SKM-1 (cell line): ENCODE results near the gene ADAMTS15.
"Not testable (repeated sequence)": the region's sequence is repeated elsewhere in the genome, so short reads cannot be mapped to it uniquely, and the experiment has no call there.

Experiments used
- DNase-seq: peaks from one replicate; lab custom pipeline; 2025; ENCODE audit not compliant: unreplicated experiment; lab: John Stamatoyannopoulos, UW

Gene ADAMTS15

GRCh38 chr11:130434521-130435223 lies 13.8 kb upstream of the ADAMTS15 start:
- DNase-seq, result peak; percentile 69

DNA sequence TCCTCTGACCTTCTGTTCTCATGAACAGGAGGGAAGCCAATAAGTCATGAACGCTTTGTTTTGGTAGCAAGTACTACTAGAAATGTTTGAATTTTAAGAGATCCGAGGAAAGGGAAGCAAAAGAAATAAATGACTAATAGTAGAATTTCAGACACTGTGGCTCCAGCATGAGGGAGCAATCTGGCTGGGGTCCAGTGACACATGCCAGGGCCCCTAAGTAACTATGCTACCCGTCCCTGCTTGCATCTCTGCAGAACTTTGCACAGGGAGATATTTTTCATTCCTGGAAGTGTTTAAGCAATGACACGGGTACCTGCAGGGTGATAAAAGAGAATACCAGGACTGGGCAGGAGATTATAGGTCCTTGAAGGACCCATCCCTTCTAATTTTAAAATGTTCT lies 12.8 kb upstream of the ADAMTS15 start:
- no peak for DNase-seq

GRCh38 chr11:130436171-130436570 lies 12.3 kb upstream of the ADAMTS15 start:
- DNase-seq, result no peak

GRCh38 chr11:130437848-130438247 lies 10.6 kb upstream of the ADAMTS15 start:
- DNase-seq, result no peak

GRCh38 chr11:130438401-130439159 lies 9.9 kb upstream of the ADAMTS15 start:
- not testable (repeated sequence) for DNase-seq

DNA sequence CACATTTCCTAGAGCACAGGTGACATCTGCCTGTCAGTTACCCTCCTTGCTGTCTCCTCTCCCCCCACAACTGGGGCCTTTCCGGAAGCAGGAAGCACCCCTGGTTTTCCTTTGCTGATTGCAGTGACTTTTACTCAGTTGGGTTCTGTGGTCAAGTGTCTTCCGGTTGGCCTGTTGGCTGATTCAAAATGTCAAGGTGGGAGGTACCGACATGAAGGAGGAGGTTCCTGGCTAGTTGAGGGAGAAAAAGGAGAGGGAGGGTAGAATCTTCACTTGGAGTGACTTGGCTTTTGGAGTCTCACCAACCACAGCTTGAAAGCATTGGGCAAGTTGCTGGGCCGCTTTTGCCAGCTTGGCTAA lies 9.3 kb upstream of the ADAMTS15 start:
- DNase-seq, result no peak

DNA sequence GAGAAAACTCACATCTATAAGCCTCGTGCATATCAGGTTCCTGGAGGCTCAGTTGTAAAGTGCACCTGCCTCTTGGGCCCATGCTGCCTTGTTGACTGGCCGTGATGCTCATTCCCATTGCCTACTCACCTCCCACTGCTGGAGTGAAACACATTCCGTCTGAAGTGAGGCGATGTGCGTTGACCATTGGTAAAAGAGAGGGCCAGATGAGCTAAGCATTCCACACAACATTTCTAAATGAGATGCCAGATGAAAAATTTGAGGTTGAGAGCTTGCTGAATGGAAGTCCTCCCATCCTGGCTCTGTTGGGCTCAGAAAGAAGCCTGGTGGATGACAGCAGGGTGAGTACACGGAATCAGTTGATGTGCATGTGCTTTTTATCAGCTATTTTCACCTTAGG lies 8.6 kb upstream of the ADAMTS15 start:
- DNase-seq, result no peak

DNA sequence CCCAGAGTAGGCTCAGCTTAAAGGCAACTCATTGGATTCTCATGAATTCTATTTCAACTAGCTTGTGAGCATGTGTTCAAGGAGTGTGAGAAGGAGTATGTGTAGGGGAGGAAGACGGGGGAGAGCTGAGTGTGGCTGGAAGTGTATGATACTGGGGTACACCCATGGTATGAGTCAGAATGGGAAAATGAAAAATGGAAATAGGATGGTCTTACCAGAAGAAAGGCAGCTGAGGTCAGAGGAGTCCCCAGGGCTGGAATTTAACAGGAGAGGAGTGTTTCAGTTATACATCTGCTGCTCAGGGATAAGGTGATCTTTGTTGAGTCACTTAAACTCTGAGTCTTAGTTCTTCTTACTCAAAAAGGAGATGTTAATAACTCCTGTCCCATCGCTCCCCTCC lies 6.7 kb upstream of the ADAMTS15 start:
- DNase-seq, result no peak

DNA sequence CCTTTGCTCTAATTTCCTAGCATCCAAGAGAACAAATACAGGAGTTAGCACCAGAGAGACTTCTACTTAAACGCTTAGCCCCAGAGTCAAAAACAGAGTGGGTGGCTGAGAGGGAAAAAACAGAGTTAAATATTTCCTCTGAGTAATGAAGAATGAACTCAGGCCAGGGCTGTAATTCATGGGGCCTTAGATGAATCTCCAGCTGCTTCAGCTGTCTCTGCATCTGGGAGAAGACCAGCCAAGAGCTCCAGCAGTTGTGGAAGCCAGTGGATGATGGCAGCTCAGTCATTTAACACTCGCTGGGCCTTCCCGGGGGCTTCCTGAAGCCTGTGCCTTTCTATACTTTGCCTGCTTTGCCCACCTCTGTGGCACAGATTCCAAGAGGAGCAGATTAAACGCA lies 5.7 kb upstream of the ADAMTS15 start:
- DNase-seq, result no peak

DNA sequence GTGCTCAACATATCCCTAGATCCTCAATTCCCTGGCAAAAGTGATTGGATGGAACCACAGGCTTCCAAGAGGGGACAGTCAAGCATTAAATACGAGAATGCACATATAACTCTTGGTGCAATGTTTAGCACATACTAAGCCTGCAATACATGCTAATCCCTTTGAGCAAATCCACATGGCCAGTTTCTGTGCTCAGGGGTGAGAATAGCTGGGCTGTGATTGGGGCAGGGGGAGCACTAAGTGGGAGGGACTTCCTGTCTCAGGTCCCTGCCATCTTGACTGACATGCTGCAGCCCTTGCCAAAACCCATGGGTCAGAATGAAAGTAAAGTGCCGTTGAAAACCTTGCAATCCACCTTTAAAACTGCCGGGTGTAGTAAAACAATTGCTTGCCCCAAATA lies 2.7 kb upstream of the ADAMTS15 start:
- no peak for DNase-seq

DNA sequence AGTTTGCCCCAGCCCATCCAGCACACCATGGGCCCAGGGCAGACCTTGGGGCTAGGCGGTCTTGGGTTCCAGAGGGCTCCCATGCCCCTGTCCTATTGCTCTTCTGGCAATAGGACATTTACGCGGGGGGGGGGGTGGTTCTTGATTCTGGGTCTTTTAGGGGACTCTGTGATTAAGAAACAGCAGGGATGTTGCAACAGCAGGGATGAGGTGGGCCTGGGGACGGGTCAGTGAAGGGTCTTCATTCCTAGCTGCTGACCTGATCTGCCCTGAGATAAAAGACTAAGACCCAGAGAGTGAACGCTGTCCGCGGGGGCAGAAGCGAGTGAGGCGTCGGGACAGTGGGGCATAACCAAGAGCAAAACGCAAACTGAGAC lies 418 bp upstream of the ADAMTS15 start:
- DNase-seq, result no peak

DNA sequence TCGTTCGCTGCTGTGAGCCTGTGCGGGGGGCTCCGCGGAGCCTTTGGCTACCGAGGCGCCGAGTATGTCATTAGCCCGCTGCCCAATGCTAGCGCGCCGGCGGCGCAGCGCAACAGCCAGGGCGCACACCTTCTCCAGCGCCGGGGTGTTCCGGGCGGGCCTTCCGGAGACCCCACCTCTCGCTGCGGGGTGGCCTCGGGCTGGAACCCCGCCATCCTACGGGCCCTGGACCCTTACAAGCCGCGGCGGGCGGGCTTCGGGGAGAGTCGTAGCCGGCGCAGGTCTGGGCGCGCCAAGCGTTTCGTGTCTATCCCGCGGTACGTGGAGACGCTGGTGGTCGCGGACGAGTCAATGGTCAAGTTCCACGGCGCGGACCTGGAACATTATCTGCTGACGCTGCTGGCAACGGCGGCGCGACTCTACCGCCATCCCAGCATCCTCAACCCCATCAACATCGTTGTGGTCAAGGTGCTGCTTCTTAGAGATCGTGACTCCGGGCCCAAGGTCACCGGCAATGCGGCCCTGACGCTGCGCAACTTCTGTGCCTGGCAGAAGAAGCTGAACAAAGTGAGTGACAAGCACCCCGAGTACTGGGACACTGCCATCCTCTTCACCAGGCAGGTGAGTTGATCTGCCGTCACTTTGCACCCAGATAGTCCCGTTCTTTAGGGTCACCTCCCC lies 1.0 kb downstream of the ADAMTS15 start:
- no peak for DNase-seq

GRCh38 chr11:130449996-130450769 lies 1.7 kb downstream of the ADAMTS15 start:
- no peak for DNase-seq

GRCh38 chr11:130451231-130452019 lies 3.0 kb downstream of the ADAMTS15 start:
- no peak for DNase-seq

- no peak for DNase-seq
Observed at GRCh38 chr11:130452176-130452575, 3.7 kb downstream of the ADAMTS15 start.

DNA sequence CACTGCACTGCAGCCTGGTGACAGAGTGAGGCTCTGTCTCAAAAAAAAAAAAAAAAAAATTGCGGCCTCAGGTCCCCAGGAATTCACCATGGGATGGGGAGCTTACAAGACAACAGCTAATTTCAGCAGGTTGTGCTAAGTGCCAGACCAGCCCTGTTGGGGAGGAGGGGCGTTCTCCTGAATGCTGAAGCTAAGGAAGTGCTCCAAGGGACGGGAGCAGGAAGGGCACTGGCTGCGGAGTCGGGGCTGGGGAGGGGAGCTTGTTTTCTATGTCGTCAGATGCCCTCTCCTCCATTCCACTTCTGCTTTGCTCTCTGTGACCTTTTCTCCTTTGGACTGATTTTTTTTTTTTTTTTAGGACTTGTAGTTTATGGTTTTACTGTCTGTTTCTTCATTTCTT lies 4.5 kb downstream of the ADAMTS15 start:
- DNase-seq, result no peak

DNA sequence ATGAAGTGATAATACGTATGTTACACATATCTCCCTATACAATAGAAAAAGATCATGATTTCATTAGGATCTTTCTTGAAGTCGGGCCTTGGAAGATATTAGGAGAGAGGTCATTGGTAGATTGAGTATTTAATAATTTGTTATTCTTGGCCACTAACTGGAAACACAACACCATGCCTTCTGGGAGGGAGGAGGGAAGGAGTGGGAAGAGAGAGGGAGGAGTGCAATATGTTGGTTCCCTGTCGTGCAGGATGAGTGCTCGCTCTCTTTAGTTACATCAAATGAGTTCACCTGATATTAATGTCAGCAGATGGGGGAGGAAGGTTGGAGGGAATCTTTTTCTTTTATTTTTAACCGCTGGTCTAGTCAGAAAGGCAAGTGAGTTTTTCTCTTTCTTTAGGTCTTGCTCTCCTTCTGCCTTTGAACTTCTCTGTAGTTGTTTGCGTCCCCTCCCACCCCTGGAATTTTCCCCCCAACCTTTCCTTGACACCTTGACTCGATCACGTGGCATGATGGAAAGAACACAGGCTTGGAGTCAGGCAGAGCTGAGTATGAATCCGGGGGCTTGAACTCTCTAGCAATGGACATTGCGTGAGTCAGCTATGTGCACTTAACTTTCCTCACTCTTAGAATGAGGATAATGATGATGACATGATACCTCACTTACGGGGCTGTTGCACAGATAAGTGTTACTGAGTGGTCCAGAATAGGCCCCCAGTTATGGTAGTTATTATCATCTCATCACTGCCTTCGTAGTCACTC lies 6.2 kb downstream of the ADAMTS15 start:
- no peak for DNase-seq

- no peak for DNase-seq
Observed at GRCh38 chr11:130455483-130456127, 7.2 kb downstream of the ADAMTS15 start.

DNA sequence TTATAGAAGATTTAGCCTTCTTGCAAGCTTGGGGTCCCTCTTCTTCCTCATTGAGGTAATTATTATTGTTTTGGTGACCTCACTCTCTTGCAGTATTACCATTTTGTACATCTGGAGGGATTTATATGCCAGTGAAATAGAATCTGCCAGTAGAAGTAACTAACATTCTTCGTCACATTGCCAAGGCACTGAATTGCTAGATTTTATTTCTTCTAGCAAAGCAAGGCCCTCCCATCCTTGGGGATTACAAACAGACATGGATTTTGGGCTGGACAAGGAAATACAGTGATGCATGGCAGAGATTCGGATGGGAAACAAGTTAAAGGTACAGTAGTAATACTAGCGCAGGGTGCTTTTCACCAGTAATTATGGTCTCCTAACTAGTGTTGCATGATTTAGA lies 7.8 kb downstream of the ADAMTS15 start:
- no peak for DNase-seq
